MM.1S (cell line): Measurements from ENCODE around the gene TEX55.

Experiments
- CTCF ChIP-seq: fragments of 300-600 bp; sonication (generic); IDR thresholded peaks from 2 replicates; pipeline ENCODE4 v1.5.1; 2016; ENCODE audit warnings: antibody characterized with exemption, low read length, mixed read lengths
- EZH2 ChIP-seq: fragments of 300-600 bp; sonication (generic); optimal IDR thresholded peaks from 2 replicates; pipeline ENCODE3; 2017; ENCODE audit warnings: low read depth, mild to moderate bottlenecking, antibody characterized with exemption, low read length, mixed read lengths

- TF ChIP-seq CTCF, result no peak
- TF ChIP-seq EZH2, result no peak
Observed at GRCh38 chr3:119184111-119184510, 38.1 kb downstream of the TEX55 start.
